SIG-M5 treated with dmso at 0.1 percent for 504 hours (cell line): ENCODE results near the gene CADM1.

ENCODE experiments used
- DNase-seq: peaks from one replicate; lab custom pipeline; 2025; ENCODE audit not compliant: unreplicated experiment; lab: John Stamatoyannopoulos, UW

CADM1 gene

GRCh38 chr11:115322553-115323203 lies 181.5 kb downstream of the CADM1 start:
- no peak for DNase-seq

GRCh38 chr11:115321605-115322289 lies 182.5 kb downstream of the CADM1 start:
- DNase-seq: no peak

GRCh38 chr11:115317277-115318185 lies 186.7 kb downstream of the CADM1 start:
- DNase-seq: no peak

GRCh38 chr11:115316696-115317095 lies 187.5 kb downstream of the CADM1 start:
- DNase-seq: no peak

GRCh38 chr11:115314330-115314920 lies 189.8 kb downstream of the CADM1 start:
- DNase-seq: no peak

- DNase-seq: no peak
These were observed 190.9 kb downstream of the CADM1 start for GRCh38 chr11:115313224-115313838.

- no peak for DNase-seq
These were observed 192.3 kb downstream of the CADM1 start for GRCh38 chr11:115311949-115312348.

GRCh38 chr11:115306689-115307088 lies 197.5 kb downstream of the CADM1 start:
- DNase-seq: no peak

GRCh38 chr11:115304774-115305472 lies 199.3 kb downstream of the CADM1 start:
- DNase-seq: no peak

- DNase-seq: no peak
These were observed 200.2 kb downstream of the CADM1 start for GRCh38 chr11:115303929-115304531.

GRCh38 chr11:115302946-115303703 lies 201.1 kb downstream of the CADM1 start:
- DNase-seq: no peak

GRCh38 chr11:115300660-115301428 lies 203.4 kb downstream of the CADM1 start:
- no peak for DNase-seq

- DNase-seq: no peak
These were observed 205.8 kb downstream of the CADM1 start for GRCh38 chr11:115298300-115299012.

GRCh38 chr11:115297330-115297729 lies 206.9 kb downstream of the CADM1 start:
- no peak for DNase-seq

GRCh38 chr11:115291325-115291724 lies 212.9 kb downstream of the CADM1 start:
- DNase-seq: no peak

GRCh38 chr11:115290893-115291292 lies 213.3 kb downstream of the CADM1 start:
- no peak for DNase-seq

- no peak for DNase-seq
These were observed 213.7 kb downstream of the CADM1 start for GRCh38 chr11:115290479-115290878.

GRCh38 chr11:115287266-115287665 lies 216.9 kb downstream of the CADM1 start:
- no peak for DNase-seq
